ENCODE data around the gene FRMD4A.
A peak's percentile ranks its signal among the peaks of the same experiment; 100 is the strongest.
"Not testable (repeated sequence)": the region's sequence is repeated elsewhere in the genome, so short reads cannot be mapped to it uniquely, and the experiment has no call there.

FRMD4A gene

GRCh38 chr10:13770760-13771493 lies 559.8 kb downstream of the FRMD4A start:
- no peak for DNase-seq

- no peak for DNase-seq
These were observed 560.8 kb downstream of the FRMD4A start for GRCh38 chr10:13769946-13770345.

- DNase-seq, result no peak
These were observed 563.0 kb downstream of the FRMD4A start for GRCh38 chr10:13767676-13768178.

- not testable (repeated sequence) for DNase-seq
These were observed 563.6 kb downstream of the FRMD4A start for GRCh38 chr10:13767148-13767547.

- no peak for DNase-seq
These were observed 564.9 kb downstream of the FRMD4A start for GRCh38 chr10:13765641-13766341.

GRCh38 chr10:13761490-13762091 lies 569.1 kb downstream of the FRMD4A start:
- no peak for DNase-seq

GRCh38 chr10:13759168-13759567 lies 571.6 kb downstream of the FRMD4A start:
- no peak for DNase-seq

- no peak for DNase-seq
These were observed 572.0 kb downstream of the FRMD4A start for GRCh38 chr10:13758756-13759155.

- DNase-seq, result no peak
These were observed 572.4 kb downstream of the FRMD4A start for GRCh38 chr10:13758312-13758711.

GRCh38 chr10:13754277-13754676 lies 576.4 kb downstream of the FRMD4A start:
- no peak for DNase-seq

- no peak for DNase-seq
These were observed 579.4 kb downstream of the FRMD4A start for GRCh38 chr10:13751191-13751764.

- no peak for DNase-seq
These were observed 580.2 kb downstream of the FRMD4A start for GRCh38 chr10:13750299-13751190.

- no peak for DNase-seq
These were observed 585.5 kb downstream of the FRMD4A start for GRCh38 chr10:13745271-13745670.

GRCh38 chr10:13743963-13744362 lies 586.8 kb downstream of the FRMD4A start:
- DNase-seq, result no peak

GRCh38 chr10:13743101-13743693 lies 587.5 kb downstream of the FRMD4A start:
- DNase-seq, result no peak

- no peak for DNase-seq
These were observed 589.3 kb downstream of the FRMD4A start for GRCh38 chr10:13741438-13741837.

GRCh38 chr10:13740461-13740860 lies 590.3 kb downstream of the FRMD4A start:
- no peak for DNase-seq

- DNase-seq, result no peak
These were observed 591.5 kb downstream of the FRMD4A start for GRCh38 chr10:13739183-13739582.

- no peak for DNase-seq
These were observed 594.2 kb downstream of the FRMD4A start for GRCh38 chr10:13736506-13736905.

GRCh38 chr10:13734151-13734550 lies 596.6 kb downstream of the FRMD4A start:
- DNase-seq, result no peak

- no peak for DNase-seq
These were observed 597.7 kb downstream of the FRMD4A start for GRCh38 chr10:13733071-13733470.

GRCh38 chr10:13732465-13732881 lies 598.3 kb downstream of the FRMD4A start:
- peak; percentile 43 for DNase-seq

All from COR-L47 (cell line).